ENCODE data around the gene PCDH9. TPM values are rescaled to one million over a fixed set of nuclear protein-coding genes. Genes with fewer than 3 reads are reported as not detected.
"Not testable (repeated sequence)": the region's sequence is repeated elsewhere in the genome, so short reads cannot be mapped to it uniquely, and the experiment has no call there.

Gene PCDH9
- total and polyA plus RNA-seq, 12 donors, result 2.9 to 32.0 (median 15.4) TPM

DNA sequence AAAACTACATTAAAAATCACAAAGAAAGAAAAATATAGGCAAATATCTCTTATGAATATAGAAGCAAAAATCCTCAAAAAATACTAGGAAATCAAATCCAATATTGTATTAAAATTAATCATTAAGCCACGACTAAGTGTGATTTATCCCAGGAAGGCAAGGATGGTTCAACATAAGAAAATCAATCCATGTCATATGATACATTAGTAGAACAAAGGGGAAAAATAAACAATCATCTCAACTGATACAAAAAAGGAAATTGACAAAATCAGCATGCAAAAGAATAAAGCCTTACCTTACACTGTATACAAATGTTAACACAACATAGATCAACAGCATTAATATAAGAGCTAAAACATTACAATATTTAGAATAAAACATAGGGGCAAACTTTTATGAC, 933.3 kb downstream of the PCDH9 start:
- H3K9me3 ChIP-seq, result peaks cover 0 to 30% (median 4%) of the 10 kb centered on the region in 11 donors
- TF ChIP-seq, protein P1, sequence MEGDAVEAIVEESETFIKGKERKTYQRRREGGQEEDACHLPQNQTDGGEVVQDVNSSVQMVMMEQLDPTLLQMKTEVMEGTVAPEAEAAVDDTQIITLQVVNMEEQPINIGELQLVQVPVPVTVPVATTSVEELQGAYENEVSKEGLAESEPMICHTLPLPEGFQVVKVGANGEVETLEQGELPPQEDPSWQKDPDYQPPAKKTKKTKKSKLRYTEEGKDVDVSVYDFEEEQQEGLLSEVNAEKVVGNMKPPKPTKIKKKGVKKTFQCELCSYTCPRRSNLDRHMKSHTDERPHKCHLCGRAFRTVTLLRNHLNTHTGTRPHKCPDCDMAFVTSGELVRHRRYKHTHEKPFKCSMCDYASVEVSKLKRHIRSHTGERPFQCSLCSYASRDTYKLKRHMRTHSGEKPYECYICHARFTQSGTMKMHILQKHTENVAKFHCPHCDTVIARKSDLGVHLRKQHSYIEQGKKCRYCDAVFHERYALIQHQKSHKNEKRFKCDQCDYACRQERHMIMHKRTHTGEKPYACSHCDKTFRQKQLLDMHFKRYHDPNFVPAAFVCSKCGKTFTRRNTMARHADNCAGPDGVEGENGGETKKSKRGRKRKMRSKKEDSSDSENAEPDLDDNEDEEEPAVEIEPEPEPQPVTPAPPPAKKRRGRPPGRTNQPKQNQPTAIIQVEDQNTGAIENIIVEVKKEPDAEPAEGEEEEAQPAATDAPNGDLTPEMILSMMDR (IDR thresholded peaks at IDR 0.05), result no peak
- WGBS, 2 donors, result 86 to 87% methylated on average over 1 of the region's 1 CpG
- H3K4me3 ChIP-seq, result no peak overlapping the region
- no peaks in the 10 kb centered on the region for H3K27me3 ChIP-seq
- H3K36me3 ChIP-seq, result no peaks in the 10 kb centered on the region
- intact Hi-C loops (cut with DNase I), result no loop called here
- no peaks in the 10 kb centered on the region for H3K4me1 ChIP-seq
- ATAC-seq (no peak), DNase-seq (no peak)
- no peak overlapping the region for H3K27ac ChIP-seq

DNA sequence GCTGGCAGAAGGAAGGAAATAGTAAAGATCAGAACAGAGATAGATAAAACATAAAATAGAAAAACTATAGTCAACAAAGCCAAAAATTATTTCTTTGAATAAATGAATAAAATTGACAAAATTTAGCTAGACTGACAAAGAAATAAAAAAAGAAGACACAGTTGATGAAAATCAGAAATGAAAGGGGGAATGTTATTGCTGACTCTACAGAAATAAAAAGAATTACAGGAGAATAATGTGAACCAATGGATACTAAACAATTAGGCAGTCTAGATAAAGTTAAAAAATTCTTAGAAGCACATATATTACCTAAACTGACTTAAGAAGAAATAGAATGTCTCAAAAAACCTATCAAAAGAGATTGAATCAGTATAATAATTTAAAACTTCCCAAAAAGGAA, 933.8 kb downstream of the PCDH9 start:
- H3K4me1 ChIP-seq, result no peaks in the 10 kb centered on the region
- no peak for ATAC-seq
- no peak for DNase-seq
- H3K4me3 ChIP-seq, result no peak overlapping the region
- peaks cover 0 to 30% (median 4%) of the 10 kb centered on the region in 11 donors for H3K9me3 ChIP-seq
- no peaks in the 10 kb centered on the region for H3K27me3 ChIP-seq
- intact Hi-C loops (cut with DNase I), result no loop called here
- TF ChIP-seq, protein P1 (IDR thresholded peaks at IDR 0.05), result no peak
- no peaks in the 10 kb centered on the region for H3K36me3 ChIP-seq
- no peak overlapping the region for H3K27ac ChIP-seq

GRCh38 chr13:66286806-66287205, 943.3 kb downstream of the PCDH9 start:
- H3K4me3 ChIP-seq; H3K36me3 ChIP-seq; H3K27me3 ChIP-seq; H3K4me1 ChIP-seq; intact Hi-C loops (cut with DNase I); DNase-seq; H3K27ac ChIP-seq; ATAC-seq: not testable (repeated sequence)
- peaks cover 0 to 47% (median 8%) of the 10 kb centered on the region in 11 donors for H3K9me3 ChIP-seq
- 89 to 91% methylated on average over 5 of the region's 5 CpGs for WGBS, 2 donors

DNA sequence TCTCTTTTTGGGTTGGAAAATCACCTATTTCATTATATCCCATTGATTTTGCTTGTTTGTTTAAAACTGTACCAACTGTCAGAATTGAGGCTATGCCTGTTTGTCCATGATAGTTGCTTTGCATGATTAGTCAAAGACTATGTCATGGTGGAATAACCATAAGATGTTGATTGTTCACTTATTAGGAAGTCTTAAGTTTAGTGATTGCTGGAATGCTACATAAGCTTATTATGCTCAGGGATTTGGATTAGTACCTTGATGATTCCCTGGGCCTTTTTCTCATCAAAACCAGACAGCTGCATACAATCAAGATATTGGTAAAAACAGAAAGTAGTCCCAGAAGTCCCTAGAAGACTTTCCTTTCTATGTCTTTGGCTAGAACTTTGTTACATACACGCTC, 954.7 kb downstream of the PCDH9 start:
- no peaks in the 10 kb centered on the region for H3K4me1 ChIP-seq
- WGBS, 2 donors, result 86 to 87% methylated on average over 1 of the region's 1 CpG
- H3K9me3 ChIP-seq, result peaks cover 0 to 20% (median 4%) of the 10 kb centered on the region in 11 donors
- DNase-seq (no peak), ATAC-seq (no peak)
- no peaks in the 10 kb centered on the region for H3K36me3 ChIP-seq
- H3K4me3 ChIP-seq, result no peak overlapping the region
- no peak overlapping the region for H3K27ac ChIP-seq
- no peaks in the 10 kb centered on the region for H3K27me3 ChIP-seq
- intact Hi-C loops (cut with DNase I), result no loop called here
- TF ChIP-seq, protein P1 (IDR thresholded peaks at IDR 0.05), result no peak

- intact Hi-C loops (cut with DNase I), result no loop called here
- H3K4me3 ChIP-seq, result no peak overlapping the region
- H3K27ac ChIP-seq, result no peak overlapping the region
- no peak for ATAC-seq
- H3K27me3 ChIP-seq, result no peaks in the 10 kb centered on the region
- peaks cover 0 to 20% (median 0%) of the 10 kb centered on the region in 11 donors for H3K9me3 ChIP-seq
- no peaks in the 10 kb centered on the region for H3K36me3 ChIP-seq
- DNase-seq, result no peak
- 82 to 92% methylated on average over 1 of the region's 1 CpG for WGBS, 2 donors
- H3K4me1 ChIP-seq, result no peaks in the 10 kb centered on the region
- TF ChIP-seq, protein P1 (IDR thresholded peaks at IDR 0.05), result no peak
Measured at GRCh38 chr13:66273011-66273410, 957.1 kb downstream of the PCDH9 start.
